ENCODE data around the gene KIAA0513. TPM values are rescaled to one million over a fixed set of nuclear protein-coding genes. Genes with fewer than 3 reads are reported as not detected.

The KIAA0513 gene
- total RNA-seq, 1 donor from 2014 or later, result 6.1 TPM

- no peak for DNase-seq (ENCODE audit: low spot score)
- no peaks in the 10 kb centered on the region for H3K79me2 ChIP-seq (ENCODE audit: low read depth)
- no peaks in the 10 kb centered on the region for H3K4me1 ChIP-seq
- Mint-ChIP-seq H3K27me3 (ENCODE audit: insufficient read depth, low read depth) (no peaks in the 10 kb centered on the region), H3K4me3 (no peak overlapping the region), H3K36me3 (no peaks in the 10 kb centered on the region), H3K4me1 (peaks cover 15% of the 10 kb centered on the region), H3K27ac (no peak overlapping the region), H3K9me3 (no peaks in the 10 kb centered on the region)
- H3K4me3 ChIP-seq, result no peak overlapping the region
- H3F3A ChIP-seq (ENCODE audit: low read depth), result no peaks in the 10 kb centered on the region
- TF ChIP-seq CTCF (IDR thresholded peaks at IDR 0.05), result no peak
- no peak for TF ChIP-seq EZH2 (IDR thresholded peaks at IDR 0.05)
- no peak for TF ChIP-seq EZH2phosphoT487 (IDR thresholded peaks at IDR 0.05)
- no peaks in the 10 kb centered on the region for H3K9me3 ChIP-seq (ENCODE audit: low read depth)
- H3K27ac ChIP-seq, result no peak overlapping the region
- H4K20me1 ChIP-seq (ENCODE audit: low read depth), result no peaks in the 10 kb centered on the region
- H3K27me3 ChIP-seq, result no peaks in the 10 kb centered on the region
- H3K36me3 ChIP-seq, result no peaks in the 10 kb centered on the region
- H3K9ac ChIP-seq, result no peak overlapping the region
- H2AFZ ChIP-seq (replicated peaks), result no peak overlapping the region
- H3K4me2 ChIP-seq, result no peak overlapping the region
These were observed 65.3 kb downstream of the KIAA0513 start for GRCh38 chr16:85092851-85093250.

- H3K4me3 Mint-ChIP-seq, result no peak overlapping the region
- no peaks in the 10 kb centered on the region for H3K79me2 ChIP-seq (ENCODE audit: low read depth)
- no peaks in the 10 kb centered on the region for H3K9me3 Mint-ChIP-seq
- DNase-seq (ENCODE audit: low spot score), result no peak
- H3K27ac Mint-ChIP-seq, result no peak overlapping the region
- no peak overlapping the region for H3K4me2 ChIP-seq
- H3K4me1 ChIP-seq, result no peaks in the 10 kb centered on the region
- no peak overlapping the region for H3K27ac ChIP-seq
- no peaks in the 10 kb centered on the region for H3F3A ChIP-seq (ENCODE audit: low read depth)
- TF ChIP-seq EZH2 (IDR thresholded peaks at IDR 0.05), result no peak
- TF ChIP-seq EZH2phosphoT487 (IDR thresholded peaks at IDR 0.05), result no peak
- TF ChIP-seq CTCF (IDR thresholded peaks at IDR 0.05), result no peak
- H3K9ac ChIP-seq, result no peak overlapping the region
- H3K4me3 ChIP-seq, result no peak overlapping the region
- H3K4me1 Mint-ChIP-seq, result peaks cover 12% of the 10 kb centered on the region
- no peaks in the 10 kb centered on the region for H3K27me3 Mint-ChIP-seq (ENCODE audit: insufficient read depth, low read depth)
- H3K27me3 ChIP-seq, result no peaks in the 10 kb centered on the region
- H3K36me3 Mint-ChIP-seq, result no peaks in the 10 kb centered on the region
- H2AFZ ChIP-seq (replicated peaks), result no peak overlapping the region
- H3K36me3 ChIP-seq, result no peaks in the 10 kb centered on the region
- no peaks in the 10 kb centered on the region for H3K9me3 ChIP-seq (ENCODE audit: low read depth)
- no peaks in the 10 kb centered on the region for H4K20me1 ChIP-seq (ENCODE audit: low read depth)
These were observed 66.1 kb downstream of the KIAA0513 start for GRCh38 chr16:85093705-85094104.

GRCh38 chr16:85094176-85094805 lies 66.7 kb downstream of the KIAA0513 start:
- no peaks in the 10 kb centered on the region for H3K4me1 ChIP-seq
- TF ChIP-seq EZH2phosphoT487 (IDR thresholded peaks at IDR 0.05), result no peak
- TF ChIP-seq CTCF (IDR thresholded peaks at IDR 0.05), result no peak
- Mint-ChIP-seq H3K9me3 (no peaks in the 10 kb centered on the region), H3K27me3 (ENCODE audit: insufficient read depth, low read depth) (no peaks in the 10 kb centered on the region), H3K4me1 (peaks cover 12% of the 10 kb centered on the region), H3K27ac (no peak overlapping the region), H3K4me3 (no peak overlapping the region), H3K36me3 (no peaks in the 10 kb centered on the region)
- no peak overlapping the region for H3K4me3 ChIP-seq
- no peaks in the 10 kb centered on the region for H3K79me2 ChIP-seq (ENCODE audit: low read depth)
- no peaks in the 10 kb centered on the region for H3K36me3 ChIP-seq
- H3K27me3 ChIP-seq, result no peaks in the 10 kb centered on the region
- no peak overlapping the region for H3K4me2 ChIP-seq
- no peaks in the 10 kb centered on the region for H3K9me3 ChIP-seq (ENCODE audit: low read depth)
- DNase-seq (ENCODE audit: low spot score), result no peak
- H4K20me1 ChIP-seq (ENCODE audit: low read depth), result no peaks in the 10 kb centered on the region
- no peak overlapping the region for H3K9ac ChIP-seq
- H3K27ac ChIP-seq, result no peak overlapping the region
- H2AFZ ChIP-seq (replicated peaks), result no peak overlapping the region
- no peaks in the 10 kb centered on the region for H3F3A ChIP-seq (ENCODE audit: low read depth)

All from neural progenitor cell (in vitro differentiated cells).